K562 (cell line): Measurements from ENCODE around the gene CLTC. TPM values are rescaled to one million over a fixed set of nuclear protein-coding genes. Genes with fewer than 3 reads are reported as not detected.
A peak's percentile ranks its signal among the peaks of the same experiment; 100 is the strongest.

ENCODE experiments used
- ATAC-seq: fragments of 200-7000 bp; cut with Tn5 transposase; 3 replicates; pipeline ENCODE4 v1.9.1; 2020; ENCODE audit warnings: moderate library complexity
- BruUV-seq: library from RNA; stranded (reverse); fragments of 400-500 nt; replicated peaks from 2 replicates; lab custom pipeline; 2021; lab: Mats Ljungman, UMichigan
- CTCF ChIA-PET: fragments of 300-600 bp; formaldehyde crosslinking; extraction: SDS; loops from one replicate; lab custom pipeline; 2021; ENCODE audit warnings: low intra/inter-chr PET ratio; lab: Yijun Ruan, JAX
- POLR2A ChIA-PET: fragments of 300-600, 350-650 bp; sonication (Branson Sonifier 250); formaldehyde crosslinking; extraction: SDS; loops from one replicate; lab custom pipeline; 2021; ENCODE audit warnings: antibody characterized with exemption, inconsistent platforms; lab: Yijun Ruan, JAX
- DNase-seq, 4 experiments: peaks; one replicate each; pipeline versions ENCODE4 v3.0.0 to v3.0.0-alpha.2; 2011 to 2018; ENCODE audit warnings: low spot score in 3 of 4, mixed read lengths in 3 of 4; ENCODE audit errors: extremely low read depth in 1 of 4
- FAIRE-seq: peaks from 2 replicates; lab custom pipeline; 2011; peaks lifted over from hg19 to GRCh38; lab: Jason Lieb, UNC
- H2AFZ ChIP-seq: 2 replicates; pipeline ENCODE4 v1.6.0; 2011; ENCODE audit warnings: low read depth, low read length, control low read depth, inconsistent platforms
- H3K27ac ChIP-seq: fragments of 200-600 bp; 3 replicates; pipeline ENCODE4 v1.8.0; 2011; ENCODE audit warnings: low read depth, mild to moderate bottlenecking, control low read depth, inconsistent platforms, low read length, moderate library complexity, mixed read lengths; ENCODE audit errors: extremely low read depth
- H3K27me3 ChIP-seq, 2 experiments: fragments of 300-600 bp in 1 of 2; 2 replicates in 1 of 2; 3 replicates in 1 of 2; pipeline versions ENCODE4 v1.6.0 to v1.8.0; 2011; ENCODE audit warnings: inconsistent platforms in 2 of 2, low read length in 2 of 2, mild to moderate bottlenecking in 1 of 2, mixed read lengths in 1 of 2, moderate library complexity in 1 of 2; ENCODE audit not compliant: control insufficient read depth in 2 of 2, insufficient read depth in 2 of 2
- H3K36me3 ChIP-seq: fragments of 300-600 bp; 3 replicates; pipeline ENCODE4 v1.8.0; 2011; ENCODE audit warnings: mild to moderate bottlenecking, low read length, inconsistent platforms; ENCODE audit not compliant: control insufficient read depth, insufficient read depth
- H3K4me1 ChIP-seq, 2 experiments: fragments of 200-600 bp in 1 of 2; replicated peaks in 1 of 2; 2 replicates in 1 of 2; 3 replicates in 1 of 2; pipeline versions ENCODE4 v1.5.1 to v1.8.0; 2011; ENCODE audit warnings: inconsistent platforms in 2 of 2, low read length in 2 of 2, mild to moderate bottlenecking in 1 of 2, mixed read lengths in 1 of 2, moderate library complexity in 1 of 2; ENCODE audit not compliant: control insufficient read depth in 2 of 2, insufficient read depth in 2 of 2
- H3K4me2 ChIP-seq: 2 replicates; pipeline ENCODE4 v1.6.1; 2011; ENCODE audit warnings: low read length, control low read depth, inconsistent platforms, mixed read lengths; ENCODE audit not compliant: insufficient read depth
- H3K4me3 ChIP-seq: fragments of 200-600 bp; sonication (generic), shearing (Covaris generic); 2 replicates; pipeline ENCODE4 v1.5.1; 2016; ENCODE audit warnings: control low read depth, inconsistent platforms
- H3K79me2 ChIP-seq: fragments of 200-600 bp; 3 replicates; pipeline ENCODE4 v1.8.0; 2011; ENCODE audit warnings: low read length, inconsistent platforms; ENCODE audit not compliant: control insufficient read depth, insufficient read depth
- H3K9ac ChIP-seq, 2 experiments: 2 replicates each; pipeline versions ENCODE4 v1.6.0 to v1.6.1; 2011; ENCODE audit warnings: low read depth in 2 of 2, low read length in 2 of 2, control low read depth in 1 of 2, inconsistent platforms in 1 of 2, mild to moderate bottlenecking in 1 of 2, mixed read lengths in 1 of 2; ENCODE audit not compliant: insufficient read depth in 1 of 2
- H3K9me1 ChIP-seq: one replicate; pipeline ENCODE4 v1.6.0; 2011; ENCODE audit warnings: inconsistent platforms, mild to moderate bottlenecking, low read length, moderate library complexity; ENCODE audit not compliant: control insufficient read depth, insufficient read depth
- H3K9me3 ChIP-seq: replicated peaks from 2 replicates; pipeline ENCODE4 v1.5.1; 2011; ENCODE audit warnings: low read depth, low read length, inconsistent platforms; ENCODE audit not compliant: control insufficient read depth, insufficient read depth
- H4K20me1 ChIP-seq: replicated peaks from 2 replicates; pipeline ENCODE4 v1.6.1; 2011; ENCODE audit warnings: low read length, inconsistent platforms, mixed read lengths; ENCODE audit not compliant: control insufficient read depth, insufficient read depth
- DMBX1 ChIP-seq: fragments of 250-450 bp; sonication (Bioruptor Pico); IDR thresholded peaks from 2 replicates; pipeline ENCODE4 v1.8.0; 2022; ENCODE audit warnings: inconsistent platforms, mild to moderate bottlenecking, moderate library complexity, borderline replicate concordance
- GABPB2 ChIP-seq: fragments of 250-450 bp; sonication (Bioruptor Pico); conservative IDR thresholded peaks from 2 replicates; pipeline ENCODE4 v1.5.1; 2021; ENCODE audit warnings: mild to moderate bottlenecking
- POLR2G ChIP-seq: fragments of 200-400 bp; formaldehyde crosslinking; IDR thresholded peaks from 2 replicates; pipeline ENCODE4 v1.6.1; 2017; ENCODE audit warnings: low read depth, mild to moderate bottlenecking, antibody characterized with exemption, low read length, moderate library complexity
- SIRT6 ChIP-seq: IDR thresholded peaks from one replicate; pipeline ENCODE4 v1.6.1; 2012; ENCODE audit warnings: low read depth, mild to moderate bottlenecking, control low read depth, inconsistent platforms, low read length, moderate library complexity
- SRSF9 ChIP-seq: fragments of 200-400 bp; formaldehyde crosslinking; IDR thresholded peaks from 2 replicates; pipeline ENCODE4 v1.6.1; 2017; ENCODE audit warnings: low read depth, low read length, borderline replicate concordance
- ZNF134 ChIP-seq: fragments of 250-450 bp; sonication (Bioruptor Pico); conservative IDR thresholded peaks from 2 replicates; pipeline ENCODE4 v1.4.0; 2020
- ZNF561 ChIP-seq: fragments of 450-650 bp; formaldehyde crosslinking; conservative IDR thresholded peaks from 2 replicates; pipeline ENCODE4 v1.4.0; 2020; ENCODE audit warnings: mild to moderate bottlenecking, moderate library complexity
- WGBS: fragments of 100-300 bp; shearing (Covaris generic); methylation state at CpG from one replicate; pipeline ENCODE4 v1.1.6; 2016; ENCODE audit warnings: low coverage, mixed read lengths; ENCODE audit not compliant: insufficient coverage; ENCODE audit errors: missing lambda C conversion rate; 5-methylcytosine and 5-hydroxymethylcytosine counted together
- in situ Hi-C: fragments of 300-500 bp; cut with MboI; formaldehyde crosslinking; loops from 4 replicates; pipeline ENCODE4 v1.15.0; 2018; ENCODE audit warnings: inconsistent platforms, mixed read lengths
- intact Hi-C: fragments of 100-400 bp; cut with micrococcal nuclease; formaldehyde crosslinking; loops from 2 replicates; pipeline ENCODE4 v1.14.2; 2022
- polyA plus RNA-seq, 8 experiments: library from polyadenylated mRNA; depleted of rRNA in 4 of 8; stranded (reverse) in 5 of 8; unstranded in 3 of 8; fragments of >200 nt; fragmentation: Nextera tagmentation in 2 of 8; fragmentation: Illumina TruSeq in 1 of 8; extraction: Ambion mirVana in 2 of 8; extraction: Trizol in 1 of 8; gene quantifications; 2 replicates each; pipeline versions ENCODE4 v1.2.1 to v1.2.3, GENCODE V29; 2011 to 2014; ENCODE audit warnings: inconsistent platforms in 1 of 8, missing spikeins in 1 of 8
- total RNA-seq, 7 experiments: library from RNA; depleted of rRNA in 6 of 7; stranded (reverse); fragments of >200 nt in 6 of 7; fragmentation: Illumina TruSeq in 2 of 7; extraction: Trizol in 2 of 7; gene quantifications; 2 replicates each; pipeline versions ENCODE4 v1.2.1 to v1.2.3, GENCODE V29; 2011 to 2021; ENCODE audit warnings: low replicate concordance in 1 of 7
- TF ChIP-seq, protein P1 (sequence below): sonication (generic); formaldehyde crosslinking; IDR thresholded peaks from 2 replicates; pipeline ENCODE4 v1.9.0; 2022; ENCODE audit warnings: mild to moderate bottlenecking, missing genetic modification reagents
- TF ChIP-seq, protein P2 (sequence below): sonication (generic); formaldehyde crosslinking; IDR thresholded peaks from 2 replicates; pipeline ENCODE4 v1.8.0; 2022; ENCODE audit warnings: mild to moderate bottlenecking, missing genetic modification reagents
- TF ChIP-seq, protein P3 (sequence below), 2 experiments: fragments of 450-650 bp; IDR thresholded peaks; 2 replicates each; pipeline ENCODE4 v1.6.1; 2018; ENCODE audit warnings: mild to moderate bottlenecking in 2 of 2, low read depth in 1 of 2; ENCODE audit not compliant: partially characterized antibody in 2 of 2

Gene CLTC
- total and polyA plus RNA-seq, 9 of the 15 experiments (the other 6 are each of a cell fraction or from before 2014, with no cell fraction given): 115 to 267 (median 174) TPM

- TF ChIP-seq, protein P1, sequence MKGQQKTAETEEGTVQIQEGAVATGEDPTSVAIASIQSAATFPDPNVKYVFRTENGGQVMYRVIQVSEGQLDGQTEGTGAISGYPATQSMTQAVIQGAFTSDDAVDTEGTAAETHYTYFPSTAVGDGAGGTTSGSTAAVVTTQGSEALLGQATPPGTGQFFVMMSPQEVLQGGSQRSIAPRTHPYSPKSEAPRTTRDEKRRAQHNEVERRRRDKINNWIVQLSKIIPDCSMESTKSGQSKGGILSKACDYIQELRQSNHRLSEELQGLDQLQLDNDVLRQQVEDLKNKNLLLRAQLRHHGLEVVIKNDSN (CRISPR knock-in tag): no peak
- TF ChIP-seq ZNF561 (no peak), SRSF9 (no peak), DMBX1 (no peak), GABPB2 (CRISPR knock-in tag) (no peak), ZNF134 (CRISPR knock-in tag) (no peak)
These were observed 68.8 kb downstream of the CLTC start (continued) for GRCh38 chr17:59688496-59688895.

GRCh38 chr17:59693582-59693981 lies 73.9 kb downstream of the CLTC start:
- H3K4me2 ChIP-seq: no peak overlapping the region
- H3K27me3 ChIP-seq: no peaks in the 10 kb centered on the region
- ChIA-PET CTCF (no interaction called here), POLR2A (interaction anchor here (1.9 kb wide), 1 partner anchor 10 kb away, joined by 9 read pairs; no protein-coding TSS in a partner anchor)
- no peak overlapping the region for H2AFZ ChIP-seq
- H3K36me3 ChIP-seq: peaks cover 95% of the 10 kb centered on the region
- intact Hi-C loops: no loop called here
- no TSS peak for BruUV-seq
- ATAC-seq (no peak; the same call in 2 of the 3 replicates), FAIRE-seq (no peak), DNase-seq (no peak)
- no peaks in the 10 kb centered on the region for H3K9me3 ChIP-seq
- no peak overlapping the region for H3K9ac ChIP-seq
- H3K79me2 ChIP-seq: peaks cover 85% of the 10 kb centered on the region
- H4K20me1 ChIP-seq: peaks cover 35% of the 10 kb centered on the region
- 0 out of 2 replicates have a peak, but pooled peaks have one; percentile 15 for TF ChIP-seq POLR2G
- TF ChIP-seq, protein P2, sequence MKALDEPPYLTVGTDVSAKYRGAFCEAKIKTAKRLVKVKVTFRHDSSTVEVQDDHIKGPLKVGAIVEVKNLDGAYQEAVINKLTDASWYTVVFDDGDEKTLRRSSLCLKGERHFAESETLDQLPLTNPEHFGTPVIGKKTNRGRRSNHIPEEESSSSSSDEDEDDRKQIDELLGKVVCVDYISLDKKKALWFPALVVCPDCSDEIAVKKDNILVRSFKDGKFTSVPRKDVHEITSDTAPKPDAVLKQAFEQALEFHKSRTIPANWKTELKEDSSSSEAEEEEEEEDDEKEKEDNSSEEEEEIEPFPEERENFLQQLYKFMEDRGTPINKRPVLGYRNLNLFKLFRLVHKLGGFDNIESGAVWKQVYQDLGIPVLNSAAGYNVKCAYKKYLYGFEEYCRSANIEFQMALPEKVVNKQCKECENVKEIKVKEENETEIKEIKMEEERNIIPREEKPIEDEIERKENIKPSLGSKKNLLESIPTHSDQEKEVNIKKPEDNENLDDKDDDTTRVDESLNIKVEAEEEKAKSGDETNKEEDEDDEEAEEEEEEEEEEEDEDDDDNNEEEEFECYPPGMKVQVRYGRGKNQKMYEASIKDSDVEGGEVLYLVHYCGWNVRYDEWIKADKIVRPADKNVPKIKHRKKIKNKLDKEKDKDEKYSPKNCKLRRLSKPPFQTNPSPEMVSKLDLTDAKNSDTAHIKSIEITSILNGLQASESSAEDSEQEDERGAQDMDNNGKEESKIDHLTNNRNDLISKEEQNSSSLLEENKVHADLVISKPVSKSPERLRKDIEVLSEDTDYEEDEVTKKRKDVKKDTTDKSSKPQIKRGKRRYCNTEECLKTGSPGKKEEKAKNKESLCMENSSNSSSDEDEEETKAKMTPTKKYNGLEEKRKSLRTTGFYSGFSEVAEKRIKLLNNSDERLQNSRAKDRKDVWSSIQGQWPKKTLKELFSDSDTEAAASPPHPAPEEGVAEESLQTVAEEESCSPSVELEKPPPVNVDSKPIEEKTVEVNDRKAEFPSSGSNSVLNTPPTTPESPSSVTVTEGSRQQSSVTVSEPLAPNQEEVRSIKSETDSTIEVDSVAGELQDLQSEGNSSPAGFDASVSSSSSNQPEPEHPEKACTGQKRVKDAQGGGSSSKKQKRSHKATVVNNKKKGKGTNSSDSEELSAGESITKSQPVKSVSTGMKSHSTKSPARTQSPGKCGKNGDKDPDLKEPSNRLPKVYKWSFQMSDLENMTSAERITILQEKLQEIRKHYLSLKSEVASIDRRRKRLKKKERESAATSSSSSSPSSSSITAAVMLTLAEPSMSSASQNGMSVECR (CRISPR knock-in tag): no peak
- TF ChIP-seq SIRT6: peak; percentile 34
- TF ChIP-seq, protein P3, sequence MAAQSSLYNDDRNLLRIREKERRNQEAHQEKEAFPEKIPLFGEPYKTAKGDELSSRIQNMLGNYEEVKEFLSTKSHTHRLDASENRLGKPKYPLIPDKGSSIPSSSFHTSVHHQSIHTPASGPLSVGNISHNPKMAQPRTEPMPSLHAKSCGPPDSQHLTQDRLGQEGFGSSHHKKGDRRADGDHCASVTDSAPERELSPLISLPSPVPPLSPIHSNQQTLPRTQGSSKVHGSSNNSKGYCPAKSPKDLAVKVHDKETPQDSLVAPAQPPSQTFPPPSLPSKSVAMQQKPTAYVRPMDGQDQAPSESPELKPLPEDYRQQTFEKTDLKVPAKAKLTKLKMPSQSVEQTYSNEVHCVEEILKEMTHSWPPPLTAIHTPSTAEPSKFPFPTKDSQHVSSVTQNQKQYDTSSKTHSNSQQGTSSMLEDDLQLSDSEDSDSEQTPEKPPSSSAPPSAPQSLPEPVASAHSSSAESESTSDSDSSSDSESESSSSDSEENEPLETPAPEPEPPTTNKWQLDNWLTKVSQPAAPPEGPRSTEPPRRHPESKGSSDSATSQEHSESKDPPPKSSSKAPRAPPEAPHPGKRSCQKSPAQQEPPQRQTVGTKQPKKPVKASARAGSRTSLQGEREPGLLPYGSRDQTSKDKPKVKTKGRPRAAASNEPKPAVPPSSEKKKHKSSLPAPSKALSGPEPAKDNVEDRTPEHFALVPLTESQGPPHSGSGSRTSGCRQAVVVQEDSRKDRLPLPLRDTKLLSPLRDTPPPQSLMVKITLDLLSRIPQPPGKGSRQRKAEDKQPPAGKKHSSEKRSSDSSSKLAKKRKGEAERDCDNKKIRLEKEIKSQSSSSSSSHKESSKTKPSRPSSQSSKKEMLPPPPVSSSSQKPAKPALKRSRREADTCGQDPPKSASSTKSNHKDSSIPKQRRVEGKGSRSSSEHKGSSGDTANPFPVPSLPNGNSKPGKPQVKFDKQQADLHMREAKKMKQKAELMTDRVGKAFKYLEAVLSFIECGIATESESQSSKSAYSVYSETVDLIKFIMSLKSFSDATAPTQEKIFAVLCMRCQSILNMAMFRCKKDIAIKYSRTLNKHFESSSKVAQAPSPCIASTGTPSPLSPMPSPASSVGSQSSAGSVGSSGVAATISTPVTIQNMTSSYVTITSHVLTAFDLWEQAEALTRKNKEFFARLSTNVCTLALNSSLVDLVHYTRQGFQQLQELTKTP (IDR thresholded peaks at IDR 0.05; ENCODE audit: low read depth in 1 of 2, partially characterized antibody in 2 of 2): no peak
- peak overlapping the region; percentile 8; the same call in 1 of the 3 replicates for H3K27ac ChIP-seq
- 87% methylated on average over 7 of the region's 7 CpGs for WGBS
- H3K4me3 ChIP-seq: no peak overlapping the region
- H3K9me1 ChIP-seq: no peaks in the 10 kb centered on the region
- in situ Hi-C loops: no loop called here
- peaks cover 0 to 29% of the 10 kb centered on the region in 2 experiments; a peak in 2 of 5 replicates for H3K4me1 ChIP-seq
